AG04450 (cell line): ENCODE measurements around the gene CDR2. TPM values are rescaled to one million over a fixed set of nuclear protein-coding genes. Genes with fewer than 3 reads are reported as not detected.

Source experiments
- CTCF ChIA-PET: fragments of 300-600, 350-600 bp; formaldehyde crosslinking; extraction: SDS; loops from one replicate; lab custom pipeline; 2022; ENCODE audit warnings: antibody characterized with exemption, inconsistent platforms; lab: Charles Lee
- POLR2A ChIA-PET: fragments of 350-600 bp; formaldehyde crosslinking; extraction: SDS; loops from one replicate; lab custom pipeline; 2021; ENCODE audit warnings: antibody characterized with exemption, inconsistent platforms; lab: Yijun Ruan, JAX
- DNase-seq: peaks from one replicate; pipeline ENCODE4 v3.0.0-alpha.2; 2011; ENCODE audit warnings: low read depth, low spot score
- H3K27ac ChIP-seq: one replicate; pipeline ENCODE4 v1.5.1; 2012; ENCODE audit warnings: low read depth, low read length, control low read depth
- H3K27me3 ChIP-seq: one replicate; pipeline ENCODE4 v1.6.0; 2012; ENCODE audit warnings: low read length; ENCODE audit not compliant: control insufficient read depth, insufficient read depth
- H3K4me3 ChIP-seq: 2 replicates; pipeline ENCODE4 v1.5.1; 2011; ENCODE audit warnings: mild to moderate bottlenecking, low read depth, low read length, control low read depth
- H3K9me3 ChIP-seq: 2 replicates; pipeline ENCODE4 v1.5.1; 2012; ENCODE audit warnings: low read length; ENCODE audit not compliant: control insufficient read depth, insufficient read depth
- CTCF ChIP-seq: IDR thresholded peaks from 2 replicates; pipeline ENCODE4 v1.5.1; 2011; ENCODE audit warnings: low read depth, low read length, control low read depth, inconsistent platforms
- polyA plus RNA-seq: library from polyadenylated mRNA; depleted of rRNA; stranded (reverse); fragments of >200 nt; gene quantifications from 2 replicates; pipeline ENCODE4 v1.2.3, GENCODE V29; 2011

Gene CDR2
- polyA plus RNA-seq, 1 experiment, result 138 TPM

GRCh38 chr16:22381392-22381791, 7.0 kb upstream of the CDR2 start:
- DNase-seq, result no peak
- CTCF ChIA-PET, result no interaction called here
- POLR2A ChIA-PET, result no interaction called here
- Histone ChIP-seq H3K27ac (no peak overlapping the region), H3K27me3 (no peaks in the 10 kb centered on the region), H3K4me3 (no peak overlapping the region), H3K9me3 (no peaks in the 10 kb centered on the region)
- no peak for TF ChIP-seq CTCF

DNA sequence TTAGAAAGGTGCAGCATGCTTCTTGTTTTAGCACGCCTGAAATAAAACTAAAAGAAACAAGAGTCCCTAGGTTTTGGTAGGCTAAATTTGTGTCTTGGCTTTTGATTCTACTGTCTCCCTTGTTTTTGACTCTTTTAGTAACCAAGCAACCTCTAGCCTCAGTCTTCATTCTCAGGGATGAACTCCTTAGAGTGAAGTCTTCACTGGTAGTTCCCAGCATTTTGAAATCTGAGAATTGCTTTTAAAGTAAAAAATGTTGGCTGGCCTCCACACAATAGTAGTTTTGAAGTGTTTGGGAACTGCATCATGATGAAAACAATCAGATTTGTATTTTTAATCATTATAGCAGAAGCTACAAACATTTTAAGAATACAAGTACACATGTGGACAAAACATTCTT, 6.1 kb upstream of the CDR2 start:
- Histone ChIP-seq H3K27me3 (no peaks in the 10 kb centered on the region), H3K4me3 (no peak overlapping the region), H3K27ac (no peak overlapping the region), H3K9me3 (no peaks in the 10 kb centered on the region)
- POLR2A ChIA-PET, result interaction anchor here (1.4 kb wide), 1 partner anchor 17 kb away, joined by 3 read pairs; no protein-coding TSS in a partner anchor
- TF ChIP-seq CTCF, result no peak
- CTCF ChIA-PET, result interaction anchor here (1.0 kb wide), 1 partner anchor 16 kb away, joined by 3 read pairs; no protein-coding TSS in a partner anchor
- no peak for DNase-seq

DNA sequence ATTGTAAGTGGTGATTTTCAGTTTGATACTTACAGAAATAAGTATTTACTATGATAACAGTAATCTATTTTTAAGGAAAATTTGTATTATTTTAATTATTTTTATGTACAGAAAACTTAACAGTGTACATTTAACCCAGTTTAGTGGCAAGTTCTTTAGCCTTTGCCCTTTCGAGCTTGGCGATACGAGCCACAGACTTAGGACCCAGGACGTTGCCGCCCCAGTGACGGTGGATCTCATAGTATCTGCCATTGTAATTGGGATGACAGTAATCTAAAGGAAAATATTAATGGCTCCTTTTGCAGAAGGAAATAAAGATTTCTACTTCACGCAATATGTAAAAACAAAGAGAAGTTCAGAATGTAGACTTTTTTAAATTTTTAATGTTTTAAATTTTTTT, 5.2 kb upstream of the CDR2 start:
- Histone ChIP-seq H3K27me3 (no peaks in the 10 kb centered on the region), H3K4me3 (no peak overlapping the region), H3K9me3 (no peaks in the 10 kb centered on the region), H3K27ac (no peak overlapping the region)
- ChIA-PET POLR2A (interaction anchor here (0.6 to 1.4 kb wide), 2 partner anchors 8 to 18 kb away, joined by 3 to 7 read pairs; no protein-coding TSS in a partner anchor), CTCF (no interaction called here)
- no peak for DNase-seq
- TF ChIP-seq CTCF, result no peak

GRCh38 chr16:22375963-22376640, 1.7 kb upstream of the CDR2 start:
- Histone ChIP-seq H3K9me3 (peaks cover 5% of the 10 kb centered on the region; the same call in 1 of the 2 replicates), H3K27me3 (no peaks in the 10 kb centered on the region), H3K4me3 (no peak overlapping the region), H3K27ac (no peak overlapping the region)
- DNase-seq, result no peak
- POLR2A ChIA-PET, result interaction anchor here (0.6 to 1.5 kb wide), 3 partner anchors 11 to 23 kb away, joined by 3 to 13 read pairs (median 8); no protein-coding TSS in a partner anchor
- CTCF ChIA-PET, result interaction anchor here (0.8 to 1.3 kb wide), 2 partner anchors 57 to 76 kb away, joined by 3 read pairs; no protein-coding TSS in a partner anchor
- TF ChIP-seq CTCF, result no peak
